Measurements from ENCODE around the gene VPS13D.

DNA sequence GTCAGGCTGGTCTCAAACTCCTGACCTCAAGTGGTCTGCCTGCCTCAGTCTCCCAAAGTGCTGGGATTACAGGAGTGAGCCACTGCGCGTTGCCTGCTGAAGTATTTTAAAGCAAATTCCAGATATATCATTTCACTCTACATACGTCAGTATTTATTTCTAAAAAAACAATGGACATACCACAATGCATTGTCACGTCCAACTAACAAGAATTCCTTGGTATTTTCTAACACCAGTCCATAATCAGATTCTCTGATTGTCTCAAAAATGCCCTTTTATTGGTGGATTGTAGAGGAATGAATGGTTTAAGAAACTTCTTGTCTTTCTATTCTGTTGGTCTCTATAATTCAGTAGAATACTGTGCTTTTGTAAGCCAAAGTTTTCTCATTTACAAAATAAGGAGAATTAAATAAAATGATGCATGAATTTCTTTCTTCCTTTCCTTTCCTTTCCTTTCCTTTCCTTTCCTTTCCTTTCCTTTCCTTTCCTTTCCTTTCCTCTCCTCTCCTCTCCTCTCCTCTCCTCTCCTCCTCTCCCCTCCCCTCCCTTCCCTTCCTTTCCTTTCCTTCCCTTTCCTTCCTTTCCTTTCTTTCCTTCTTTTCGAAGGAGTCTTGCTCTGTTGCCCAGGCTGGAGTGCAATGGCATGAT lies 55.8 kb downstream of the VPS13D start:
- TF ChIP-seq POLR2A (IDR thresholded peaks at IDR 0.05): no peak
- TF ChIP-seq, protein P1, sequence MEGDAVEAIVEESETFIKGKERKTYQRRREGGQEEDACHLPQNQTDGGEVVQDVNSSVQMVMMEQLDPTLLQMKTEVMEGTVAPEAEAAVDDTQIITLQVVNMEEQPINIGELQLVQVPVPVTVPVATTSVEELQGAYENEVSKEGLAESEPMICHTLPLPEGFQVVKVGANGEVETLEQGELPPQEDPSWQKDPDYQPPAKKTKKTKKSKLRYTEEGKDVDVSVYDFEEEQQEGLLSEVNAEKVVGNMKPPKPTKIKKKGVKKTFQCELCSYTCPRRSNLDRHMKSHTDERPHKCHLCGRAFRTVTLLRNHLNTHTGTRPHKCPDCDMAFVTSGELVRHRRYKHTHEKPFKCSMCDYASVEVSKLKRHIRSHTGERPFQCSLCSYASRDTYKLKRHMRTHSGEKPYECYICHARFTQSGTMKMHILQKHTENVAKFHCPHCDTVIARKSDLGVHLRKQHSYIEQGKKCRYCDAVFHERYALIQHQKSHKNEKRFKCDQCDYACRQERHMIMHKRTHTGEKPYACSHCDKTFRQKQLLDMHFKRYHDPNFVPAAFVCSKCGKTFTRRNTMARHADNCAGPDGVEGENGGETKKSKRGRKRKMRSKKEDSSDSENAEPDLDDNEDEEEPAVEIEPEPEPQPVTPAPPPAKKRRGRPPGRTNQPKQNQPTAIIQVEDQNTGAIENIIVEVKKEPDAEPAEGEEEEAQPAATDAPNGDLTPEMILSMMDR (IDR thresholded peaks at IDR 0.05): no peak

Data from esophagus squamous epithelium (tissue), 4 donors.